H1 (cell line): ENCODE results near the gene SLC25A5. TPM values are rescaled to one million over a fixed set of nuclear protein-coding genes. Genes with fewer than 3 reads are reported as not detected.

Experiments used
- BCL11A ChIP-seq, 2 experiments: IDR thresholded peaks; one replicate each; pipeline ENCODE4 v1.6.1; 2011; ENCODE audit warnings: low read depth in 2 of 2, low read length in 2 of 2, mild to moderate bottlenecking in 2 of 2
- EGR1 ChIP-seq: IDR thresholded peaks from 2 replicates; pipeline ENCODE4 v1.6.1; 2011; ENCODE audit warnings: low read depth, low read length, borderline replicate concordance
- KDM1A ChIP-seq: fragments of 200-600, 300-600 bp; sonication (generic); IDR thresholded peaks from 2 replicates; pipeline ENCODE4 v1.7.1; 2016; ENCODE audit warnings: mild to moderate bottlenecking, low read length, borderline replicate concordance
- SP2 ChIP-seq: IDR thresholded peaks from 2 replicates; pipeline ENCODE4 v1.6.1; 2012; ENCODE audit warnings: mild to moderate bottlenecking, low read length, inconsistent platforms
- SP4 ChIP-seq: IDR thresholded peaks from 2 replicates; pipeline ENCODE4 v1.6.1; 2012; ENCODE audit warnings: low read length, inconsistent platforms
- TCF12 ChIP-seq: IDR thresholded peaks from 2 replicates; pipeline ENCODE4 v1.6.1; 2011; ENCODE audit warnings: low read depth, mild to moderate bottlenecking, low read length
- polyA plus RNA-seq, 7 experiments: library from polyadenylated mRNA; depleted of rRNA in 3 of 7; stranded (reverse) in 5 of 7; unstranded in 2 of 7; fragments of >200 nt in 5 of 7; fragments of 200-250 nt in 2 of 7; gene quantifications; 1 replicate in 5 of 7; 2 replicates in 1 of 7; 4 replicates in 1 of 7; pipeline versions ENCODE4 v1.2.1 to v1.2.3, GENCODE V29; 2011 to 2013; ENCODE audit warnings: missing spikeins in 2 of 7, mixed read lengths in 2 of 7
- total RNA-seq: library from RNA; stranded (reverse); fragmentation: NEBNext Ultra II Directional; extraction: Animal tissue kit (Norgen Biotek cat#: 25700); gene quantifications from 2 replicates; pipeline ENCODE4 v1.2.1, GENCODE V29; 2021

The SLC25A5 gene
- total and polyA plus RNA-seq, 2 of the 8 experiments (the other 6 are each of a cell fraction or from before 2014, with no cell fraction given) = 512 to 727 TPM

DNA sequence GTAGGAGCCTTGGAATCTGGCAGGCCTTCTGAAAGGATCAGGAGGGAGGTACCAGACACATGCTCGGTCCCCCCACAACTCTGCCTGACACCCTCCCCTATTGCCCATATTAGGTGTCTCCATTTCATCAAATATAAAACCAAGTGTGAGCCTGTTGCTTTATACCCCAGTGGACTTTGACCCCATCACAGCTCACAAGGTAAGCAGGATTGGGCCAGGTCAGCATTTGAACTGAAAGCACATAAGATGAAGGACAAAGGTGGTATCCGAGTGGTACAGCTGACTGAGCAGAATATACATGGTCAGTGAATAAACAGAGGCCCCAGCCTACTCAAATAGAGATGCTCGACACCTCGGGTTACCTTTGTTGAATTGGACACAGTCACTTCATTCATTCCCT lies 49.1 kb upstream of the SLC25A5 start (continued):
- TF ChIP-seq KDM1A = no peak
- TF ChIP-seq TCF12 = no peak
- no peak for TF ChIP-seq BCL11A (IDR thresholded peaks at IDR 0.05; ENCODE audit: low read depth in 2 of 2, low read length in 2 of 2)
- TF ChIP-seq SP4 = no peak
- TF ChIP-seq EGR1 = no peak
- no peak for TF ChIP-seq SP2
